Glomerular visceral epithelial cell (primary cell): ENCODE data around the gene GNA15.
"Not testable (repeated sequence)": the region's sequence is repeated elsewhere in the genome, so short reads cannot be mapped to it uniquely, and the experiment has no call there.

Experiments used
- DNase-seq: peaks from one replicate; pipeline ENCODE4 v3.0.0-alpha.2; 2016; ENCODE audit errors: extremely low spot score

GNA15 gene

DNA sequence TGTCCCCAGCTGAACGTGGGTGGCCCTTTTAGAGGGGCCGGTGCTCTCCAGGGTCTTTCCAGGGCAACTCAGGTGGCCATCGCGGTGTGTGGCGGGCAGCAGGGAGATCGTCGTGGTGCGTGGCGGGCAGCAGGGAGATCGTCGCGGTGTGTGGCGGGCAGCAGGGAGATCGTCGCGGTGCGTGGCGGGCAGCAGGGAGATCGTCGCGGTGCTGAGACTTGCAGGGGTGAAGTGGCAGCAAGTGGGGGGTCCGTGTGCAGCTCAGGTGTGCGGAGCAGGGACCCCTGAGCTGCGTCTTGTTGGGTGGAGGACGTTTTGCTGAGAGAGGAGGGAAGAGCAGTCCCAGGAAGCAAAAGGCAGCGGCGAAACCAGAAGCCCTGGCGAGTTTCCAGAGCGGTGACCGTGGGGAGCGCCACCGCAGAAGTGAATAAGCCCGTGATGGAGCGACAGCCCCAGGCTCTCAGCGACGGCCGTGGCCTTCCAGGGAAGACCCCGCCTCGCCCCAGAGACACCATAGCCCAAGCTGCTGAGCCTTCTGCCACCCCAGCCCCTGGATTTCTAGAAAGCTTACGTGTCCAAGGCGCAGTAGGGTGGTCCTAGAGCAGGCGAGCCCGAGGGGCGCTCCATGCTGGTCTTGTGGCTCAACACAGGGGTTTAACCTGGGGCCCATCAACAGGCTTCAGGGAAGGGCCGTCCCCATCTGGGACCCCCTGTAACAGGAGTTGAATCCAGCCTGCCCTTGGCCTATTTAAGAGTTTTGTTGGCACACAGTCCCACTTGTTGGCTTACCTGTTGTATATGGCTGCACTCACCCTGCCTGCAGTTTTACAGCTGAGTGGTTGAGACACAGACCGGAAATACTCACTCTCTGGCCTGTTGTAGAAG is 55.3 kb downstream of the GNA15 start:
- no peak for DNase-seq

DNA sequence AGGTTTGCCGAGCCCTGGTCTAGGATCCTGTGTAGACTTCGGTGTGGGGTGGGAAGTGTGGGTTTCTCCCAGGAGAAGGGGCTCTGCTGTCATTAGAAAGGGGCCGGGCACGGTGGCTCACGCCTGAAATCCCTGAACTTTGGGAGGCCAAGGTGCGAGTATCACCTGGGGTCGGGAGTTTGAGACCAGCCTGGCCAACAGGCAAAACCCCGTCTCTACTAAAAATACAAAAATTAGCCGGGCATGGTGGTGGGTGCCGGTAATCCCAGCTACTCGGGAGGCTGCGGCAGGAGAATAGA is 55.9 kb downstream of the GNA15 start:
- not testable (repeated sequence) for DNase-seq

DNA sequence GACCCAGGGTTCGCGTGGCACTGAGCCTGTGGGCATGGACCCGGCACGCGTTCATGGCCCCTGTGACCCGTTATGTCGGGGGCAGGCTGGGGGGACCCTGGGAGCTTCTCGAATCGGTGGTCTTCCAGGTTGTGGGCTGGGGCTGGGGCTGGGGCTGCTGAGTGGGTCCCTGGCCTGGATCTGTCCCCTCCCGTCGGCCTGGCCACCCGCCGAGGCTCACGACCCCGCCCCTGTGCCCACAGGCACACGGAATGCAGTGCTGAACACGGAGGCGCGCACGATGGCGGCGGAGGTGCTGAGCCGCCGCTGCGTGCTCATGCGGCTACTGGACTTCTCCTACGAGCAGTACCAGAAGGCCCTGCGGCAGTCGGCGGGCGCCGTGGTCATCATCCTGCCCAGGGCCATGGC is 56.4 kb downstream of the GNA15 start:
- DNase-seq, result no peak

- no peak for DNase-seq
Observed at GRCh38 chr19:3192684-3193083, 56.9 kb downstream of the GNA15 start.

DNA sequence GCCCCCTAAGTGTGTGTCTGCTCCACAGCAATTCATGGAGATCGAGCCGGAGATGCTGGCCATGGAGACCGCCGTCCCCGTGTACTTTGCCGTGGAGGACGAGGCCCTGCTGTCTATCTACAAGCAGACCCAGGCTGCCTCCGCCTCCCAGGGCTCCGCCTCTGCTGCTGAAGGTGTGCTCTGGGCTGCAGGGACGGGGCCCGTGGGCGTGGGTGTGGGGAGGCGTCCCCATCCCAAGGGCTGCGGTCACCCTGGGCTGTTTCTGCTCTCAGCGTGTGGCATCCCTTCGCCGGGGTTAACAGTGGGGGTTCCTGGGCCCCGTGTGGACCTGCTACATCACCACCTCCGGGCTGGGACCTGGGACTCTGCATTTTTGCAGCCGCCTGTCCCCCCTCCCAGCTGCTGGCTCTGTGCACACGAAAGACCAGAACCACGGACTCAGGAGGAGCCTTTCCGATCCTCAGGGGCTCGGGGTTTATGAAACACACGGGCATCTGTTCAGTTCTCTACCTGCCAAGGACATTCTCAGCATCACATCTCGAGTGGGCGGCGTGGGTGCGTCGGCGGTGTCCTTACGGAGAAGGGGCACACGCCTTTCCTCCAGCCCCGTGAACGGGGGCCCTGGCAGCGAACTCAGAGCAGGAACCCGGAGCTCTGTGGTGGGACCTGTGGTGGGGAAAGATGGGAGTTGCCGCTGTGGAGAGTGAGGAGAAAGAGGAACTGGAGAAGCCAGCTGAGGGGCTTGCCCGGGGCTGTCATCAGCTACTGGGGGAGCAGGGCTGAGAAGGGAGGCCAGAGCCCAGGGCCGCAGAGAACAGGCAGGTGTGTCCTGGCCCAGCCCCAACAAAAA is 57.6 kb downstream of the GNA15 start:
- no peak for DNase-seq

DNA sequence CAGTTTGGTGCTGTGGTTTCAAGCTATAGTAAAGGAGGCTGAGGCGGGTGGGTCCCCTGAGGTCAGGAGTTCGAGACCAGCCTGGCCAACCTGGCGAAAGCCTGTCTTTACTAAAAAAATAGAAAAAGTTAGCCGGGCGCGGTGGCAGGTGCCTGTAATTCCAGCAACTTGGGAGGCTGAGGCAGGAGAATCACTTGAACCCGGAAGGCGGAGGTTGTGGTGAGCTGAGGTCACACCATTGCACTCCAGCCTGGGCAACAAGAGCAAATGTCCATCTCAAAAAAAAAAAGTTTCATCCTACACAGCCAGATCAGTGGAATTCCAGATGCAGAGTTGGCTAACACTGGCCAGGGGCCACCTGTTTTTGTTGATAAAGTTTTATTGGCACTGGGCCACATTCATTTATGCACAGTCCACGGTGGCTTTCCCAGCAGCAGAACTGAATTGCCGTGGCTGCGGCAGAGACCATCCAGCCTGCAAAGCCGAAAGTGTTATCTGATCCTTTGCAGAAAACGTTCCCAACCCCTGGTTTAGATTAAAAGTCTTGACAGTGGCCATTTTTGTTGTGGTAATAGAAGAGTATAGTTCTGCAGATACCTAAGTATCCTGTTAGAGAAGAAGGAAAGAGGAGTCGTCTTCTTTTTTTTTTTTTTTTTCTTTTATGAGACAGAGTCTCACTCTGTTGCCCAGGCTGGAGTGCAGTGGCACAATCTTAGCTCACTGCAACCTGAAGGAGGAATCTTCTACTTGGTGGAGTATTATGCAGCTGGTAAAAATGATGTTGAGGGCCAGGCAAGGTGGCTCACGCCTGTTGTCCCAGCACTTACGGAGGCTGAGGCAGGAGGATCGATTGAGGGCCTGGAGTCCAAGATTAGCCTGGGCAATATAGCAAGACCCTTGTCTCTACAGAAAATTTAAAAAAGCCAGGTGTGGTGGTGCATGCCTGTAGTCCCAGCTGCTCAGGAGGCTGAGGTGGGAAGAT is 58.6 kb downstream of the GNA15 start:
- DNase-seq, result no peak

DNA sequence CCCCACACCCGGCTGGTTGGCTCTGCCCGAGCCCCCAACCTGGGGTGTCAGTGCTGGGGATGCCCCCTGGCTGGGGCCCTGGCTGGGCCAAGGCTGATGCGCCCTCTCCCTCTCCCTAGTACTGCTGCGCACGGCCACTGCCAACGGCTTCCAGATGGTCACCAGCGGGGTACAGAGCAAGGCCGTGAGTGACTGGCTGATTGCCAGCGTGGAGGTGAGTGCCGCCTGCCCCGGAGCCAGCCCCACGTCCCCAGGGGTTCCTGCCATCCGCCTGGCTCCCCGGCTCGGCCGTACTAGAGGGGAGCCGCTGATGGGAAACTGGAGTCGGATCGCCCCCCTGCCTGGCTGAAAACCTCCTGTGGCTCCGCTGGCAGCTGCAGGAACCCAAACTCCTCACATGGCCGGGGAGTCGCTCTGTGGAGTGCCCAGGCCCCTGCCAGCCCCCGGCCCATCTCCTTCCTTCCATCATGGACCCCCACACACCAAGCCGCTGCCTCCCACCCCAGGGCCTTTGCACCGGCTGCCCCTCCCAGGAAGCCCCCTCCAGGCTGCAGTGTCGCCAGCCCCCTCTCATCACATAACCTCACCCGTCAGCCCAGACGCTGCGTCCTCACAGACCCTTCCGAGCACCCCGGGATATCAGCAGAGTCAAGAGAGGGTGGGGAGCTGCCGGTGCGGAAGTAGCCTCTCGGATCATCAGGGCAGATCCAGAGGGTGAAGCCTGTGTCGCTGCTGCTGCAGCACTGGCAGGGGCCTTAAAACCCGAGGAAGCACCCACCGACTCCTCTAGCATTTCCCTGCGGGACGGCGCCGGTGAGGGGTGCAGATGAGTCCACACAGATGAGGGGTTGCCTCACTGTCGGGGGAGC is 60.5 kb downstream of the GNA15 start:
- DNase-seq, result no peak

- no peak for DNase-seq
Observed at GRCh38 chr19:3196933-3197205, 61.0 kb downstream of the GNA15 start.

DNA sequence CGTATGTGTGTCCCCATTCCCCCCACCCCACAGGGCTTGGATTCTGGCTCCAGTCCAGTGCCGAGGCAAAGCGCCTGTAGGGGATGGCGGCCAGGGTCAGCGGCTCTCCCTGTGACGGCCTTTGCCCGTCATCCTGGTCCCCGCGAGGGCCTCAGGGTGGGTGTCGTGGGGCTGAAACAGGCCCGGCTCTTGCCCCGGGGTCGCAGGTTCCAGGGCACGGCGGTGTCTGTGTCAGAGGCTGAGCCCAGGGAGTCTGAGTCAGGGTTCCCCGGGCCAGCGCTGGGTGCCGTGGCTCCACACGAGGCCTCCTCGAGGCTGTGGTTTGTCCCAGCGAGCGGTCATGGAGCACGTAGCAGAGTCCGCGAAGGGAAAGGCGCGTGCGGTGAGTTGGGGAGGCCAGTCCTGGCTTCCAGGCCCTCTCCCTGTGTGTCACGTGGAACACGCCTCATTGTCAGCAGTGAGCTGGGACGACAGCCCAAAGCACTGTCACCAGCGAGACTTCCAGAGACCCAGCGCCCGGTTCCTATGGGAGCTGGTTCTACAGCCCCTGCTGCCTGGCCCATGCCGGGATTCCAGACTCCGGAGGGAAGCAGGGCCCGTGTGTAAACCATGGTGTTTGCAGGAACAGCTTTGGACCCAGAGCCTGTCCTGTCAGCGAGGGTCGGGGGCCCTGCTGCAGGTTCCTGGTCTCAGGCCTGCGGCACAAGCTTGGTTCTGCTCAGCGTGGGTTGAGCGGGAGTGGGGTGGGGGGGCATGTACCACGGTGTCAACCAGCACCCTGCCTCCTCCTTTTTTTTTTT is 63.3 kb downstream of the GNA15 start:
- no peak for DNase-seq

- no peak for DNase-seq
Observed at GRCh38 chr19:3201072-3201700, 65.4 kb downstream of the GNA15 start.

- DNase-seq, result no peak
Observed at GRCh38 chr19:3201911-3202310, 66.1 kb downstream of the GNA15 start.

DNA sequence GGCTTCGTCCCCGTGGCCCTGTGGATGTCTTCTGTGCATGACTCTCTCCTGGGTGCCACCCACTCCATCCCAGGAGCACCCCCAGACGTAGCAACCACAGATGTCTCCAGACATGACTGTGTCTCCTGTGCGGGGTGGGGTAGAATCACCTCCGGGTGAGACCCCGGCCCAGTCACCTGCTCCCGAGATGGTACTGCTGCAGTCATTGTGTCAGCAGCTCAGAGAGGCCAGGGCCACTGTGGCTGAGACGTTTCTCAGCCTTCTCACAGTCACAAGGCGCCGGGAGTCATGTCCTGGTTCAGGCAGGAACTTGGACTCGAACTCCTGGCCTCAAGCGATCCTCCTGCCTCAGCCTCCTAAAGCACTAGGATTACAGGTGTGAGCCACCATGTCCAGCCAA is 66.5 kb downstream of the GNA15 start:
- no peak for DNase-seq

- not testable (repeated sequence) for DNase-seq
Observed at GRCh38 chr19:3202895-3203294, 67.1 kb downstream of the GNA15 start.

DNA sequence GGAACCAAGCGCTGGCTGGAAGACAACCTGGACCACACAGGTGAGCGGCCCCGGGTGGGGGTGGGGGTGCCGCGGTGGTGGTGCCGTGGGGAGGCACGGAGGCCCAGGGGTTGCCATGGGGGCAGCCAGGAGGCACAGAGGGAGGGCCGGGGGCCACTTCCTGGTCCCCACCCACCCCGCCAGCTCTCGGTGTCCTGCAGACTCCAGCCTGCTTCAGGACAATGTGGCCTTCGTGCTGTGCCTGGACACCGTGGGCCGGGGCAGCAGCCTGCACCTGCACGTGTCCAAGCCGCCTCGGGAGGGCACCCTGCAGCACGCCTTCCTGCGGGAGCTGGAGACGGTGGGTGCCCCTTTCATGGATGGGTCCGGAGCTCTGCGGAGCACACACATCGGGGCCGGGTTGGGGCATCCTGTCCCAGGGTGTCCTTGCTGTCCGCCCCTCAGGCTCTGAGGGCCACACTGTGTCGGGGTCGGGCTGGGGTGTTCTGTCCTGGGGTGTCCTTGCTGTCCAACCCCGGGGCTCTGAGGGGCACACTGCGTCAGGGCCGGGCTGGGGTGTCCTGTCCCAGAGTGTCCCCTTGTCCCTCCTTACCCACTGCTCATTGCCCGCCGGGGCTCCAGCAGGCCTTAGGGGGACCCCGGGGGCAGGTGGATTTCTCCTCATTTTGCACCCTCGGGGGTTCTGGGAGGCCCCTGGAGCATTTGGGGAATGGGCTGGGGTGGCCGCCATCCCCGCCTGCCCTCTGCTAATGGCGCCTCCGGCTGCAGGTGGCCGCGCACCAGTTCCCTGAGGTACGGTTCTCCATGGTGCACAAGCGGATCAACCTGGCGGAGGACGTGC is 68.2 kb downstream of the GNA15 start:
- DNase-seq, result no peak

- no peak for DNase-seq
Observed at GRCh38 chr19:3204646-3205275, 68.9 kb downstream of the GNA15 start.

DNA sequence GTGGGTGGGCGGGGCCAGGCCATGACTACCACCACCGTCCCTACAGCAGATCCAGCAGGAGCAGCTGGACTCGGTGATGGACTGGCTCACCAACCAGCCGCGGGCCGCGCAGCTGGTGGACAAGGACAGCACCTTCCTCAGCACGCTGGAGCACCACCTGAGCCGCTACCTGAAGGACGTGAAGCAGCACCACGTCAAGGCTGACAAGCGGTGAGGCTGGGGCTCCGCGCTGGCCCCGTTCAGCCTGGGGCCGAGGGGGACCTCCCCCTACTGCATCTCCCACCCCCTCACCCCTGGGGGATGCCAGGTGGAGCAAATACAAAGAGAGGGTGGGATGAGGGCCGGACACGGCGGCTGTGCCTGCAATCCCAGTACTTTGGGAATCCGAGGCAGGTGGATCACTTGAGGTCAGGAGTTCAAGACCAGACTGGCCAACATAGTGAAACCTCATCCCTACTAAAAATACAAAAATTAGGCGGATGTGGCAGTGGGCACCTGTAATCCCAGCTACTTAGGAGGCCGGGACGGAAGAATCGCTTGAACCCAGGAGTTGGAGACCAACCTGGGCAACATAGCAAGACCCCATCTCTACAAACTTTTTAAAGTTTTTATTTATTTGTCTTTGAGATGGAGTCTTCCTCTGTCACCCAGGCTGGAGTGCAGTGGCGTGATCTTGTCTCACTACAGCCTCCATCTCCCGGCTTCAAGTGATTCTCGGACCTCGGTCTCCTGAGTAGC is 70.6 kb downstream of the GNA15 start:
- no peak for DNase-seq

GRCh38 chr19:3207461-3208242 is 71.8 kb downstream of the GNA15 start:
- DNase-seq, result no peak
